HepG2 (cell line): ENCODE measurements around the gene ATP8B1. TPM values are rescaled to one million over a fixed set of nuclear protein-coding genes. Genes with fewer than 3 reads are reported as not detected.
A peak's percentile ranks its signal among the peaks of the same experiment; 100 is the strongest.

Experiments
- ATAC-seq: fragments of 200-7000 bp; cut with Tn5 transposase; 3 replicates; pipeline ENCODE4 v1.9.1; 2020; ENCODE audit warnings: mild to moderate bottlenecking, moderate library complexity
- BruUV-seq: library from RNA; stranded (reverse); fragments of 400-500 nt; replicated peaks from 2 replicates; lab custom pipeline; 2021; lab: Mats Ljungman, UMichigan
- CTCF ChIA-PET: fragments of 300-600 bp; formaldehyde crosslinking; extraction: SDS; loops from one replicate; lab custom pipeline; 2021; ENCODE audit warnings: low total read pairs, inconsistent platforms, low intra/inter-chr PET ratio; lab: Yijun Ruan, JAX
- POLR2A ChIA-PET: fragments of 350-600 bp; sonication (Branson Sonifier 250); formaldehyde crosslinking; loops from one replicate; lab custom pipeline; 2020; ENCODE audit warnings: antibody characterized with exemption, inconsistent platforms; lab: Yijun Ruan, JAX
- DNase-seq: peaks from one replicate; pipeline ENCODE4 v3.0.0-alpha.2; 2015; ENCODE audit warnings: low spot score
- FAIRE-seq: peaks from 3 replicates; lab custom pipeline; 2011; peaks lifted over from hg19 to GRCh38; lab: Jason Lieb, UNC
- H2AFZ ChIP-seq: one replicate; pipeline ENCODE4 v1.6.1; 2011; ENCODE audit warnings: low read length, inconsistent platforms
- H3K27ac ChIP-seq: fragments of 300-600 bp; 3 replicates; pipeline ENCODE4 v1.8.0; 2011; ENCODE audit warnings: mixed run types, mild to moderate bottlenecking, mixed read lengths, low read length, inconsistent platforms; ENCODE audit not compliant: insufficient read depth; ENCODE audit errors: extremely low read length
- H3K27me3 ChIP-seq, 2 experiments: fragments of 200-600 bp in 1 of 2; 2 replicates in 1 of 2; 3 replicates in 1 of 2; pipeline versions ENCODE4 v1.6.0 to v1.8.0; 2011; ENCODE audit warnings: low read length in 2 of 2, mild to moderate bottlenecking in 2 of 2, moderate library complexity in 2 of 2, inconsistent platforms in 1 of 2; ENCODE audit not compliant: insufficient read depth in 2 of 2, control insufficient read depth in 1 of 2
- H3K36me3 ChIP-seq, 2 experiments: fragments of 200-600 bp in 1 of 2; replicated peaks in 1 of 2; 2 replicates in 1 of 2; 3 replicates in 1 of 2; pipeline versions ENCODE4 v1.5.1 to v1.8.0; 2011; ENCODE audit warnings: low read length in 2 of 2, inconsistent platforms in 1 of 2; ENCODE audit not compliant: insufficient read depth in 2 of 2, control insufficient read depth in 1 of 2
- H3K4me1 ChIP-seq: 2 replicates; pipeline ENCODE4 v1.5.1; 2012; ENCODE audit warnings: low read length, inconsistent platforms; ENCODE audit not compliant: insufficient read depth
- H3K4me2 ChIP-seq: 2 replicates; pipeline ENCODE4 v1.6.0; 2011; ENCODE audit warnings: low read depth, low read length, inconsistent platforms
- H3K4me3 ChIP-seq, 3 experiments: fragments of 200-600 bp in 1 of 3; sonication (generic), shearing (Covaris generic) in 1 of 3; replicated peaks in 1 of 3; 2 replicates each; pipeline ENCODE4 v1.5.1; 2011 to 2016; ENCODE audit warnings: low read length in 3 of 3, inconsistent platforms in 2 of 3, low read depth in 2 of 3, mild to moderate bottlenecking in 2 of 3, control low read depth in 1 of 3, mixed read lengths in 1 of 3; ENCODE audit not compliant: insufficient read depth in 1 of 3
- H3K79me2 ChIP-seq: one replicate; pipeline ENCODE4 v1.6.1; 2011; ENCODE audit warnings: low read length, inconsistent platforms; ENCODE audit not compliant: insufficient read depth
- H3K9ac ChIP-seq: 2 replicates; pipeline ENCODE4 v1.6.0; 2011; ENCODE audit warnings: mild to moderate bottlenecking, low read depth, low read length, inconsistent platforms; ENCODE audit not compliant: insufficient read depth
- H3K9me3 ChIP-seq: 2 replicates; pipeline ENCODE4 v1.5.1; 2012; ENCODE audit warnings: mild to moderate bottlenecking, low read length
- H4K20me1 ChIP-seq: 2 replicates; pipeline ENCODE4 v1.6.0; 2011; ENCODE audit warnings: inconsistent platforms, mild to moderate bottlenecking, low read length, moderate library complexity; ENCODE audit not compliant: insufficient read depth
- CEBPB ChIP-seq: IDR thresholded peaks from 2 replicates; pipeline ENCODE4 v1.6.1; 2011; ENCODE audit warnings: low read depth, low read length, improper control_type of control experiment, borderline replicate concordance
- CEBPG ChIP-seq: IDR thresholded peaks from 2 replicates; pipeline ENCODE4 v1.6.1; 2016
- FOSL2 ChIP-seq: sonication (generic); formaldehyde crosslinking; IDR thresholded peaks from 2 replicates; pipeline ENCODE4 v1.4.0; 2020; ENCODE audit warnings: missing genetic modification reagents
- GATAD2A ChIP-seq: IDR thresholded peaks from 2 replicates; pipeline ENCODE4 v1.6.1; 2016
- HNF4A ChIP-seq: sonication (generic); formaldehyde crosslinking; IDR thresholded peaks from 2 replicates; pipeline ENCODE4 v1.4.0; 2020; ENCODE audit warnings: missing genetic modification reagents
- KLF16 ChIP-seq, 2 experiments: sonication (generic) in 1 of 2; formaldehyde crosslinking in 1 of 2; IDR thresholded peaks; 2 replicates each; pipeline versions ENCODE4 v1.6.1 to v1.8.0; 2016 to 2023; ENCODE audit warnings: missing genetic modification reagents in 2 of 2, missing compliant biosample characterization in 1 of 2
- MBD4 ChIP-seq: IDR thresholded peaks from 2 replicates; pipeline ENCODE4 v1.6.1; 2012; ENCODE audit warnings: low read length, inconsistent platforms, borderline replicate concordance
- ZBTB42 ChIP-seq: sonication (generic); formaldehyde crosslinking; IDR thresholded peaks from 2 replicates; pipeline ENCODE4 v1.5.0; 2020; ENCODE audit warnings: mild to moderate bottlenecking, missing genetic modification reagents
- ZNF616 ChIP-seq: sonication (generic); formaldehyde crosslinking; IDR thresholded peaks from 2 replicates; pipeline ENCODE4 v1.5.0; 2020; ENCODE audit warnings: low read depth, mild to moderate bottlenecking, missing genetic modification reagents
- WGBS: methylation state at CpG from one replicate; pipeline ENCODE4 v1.1.6; 2017; ENCODE audit warnings: low lambda C conversion rate; 5-methylcytosine and 5-hydroxymethylcytosine counted together
- in situ Hi-C: cut with HindIII; loops from 2 replicates; pipeline ENCODE4 v1.10.0; 2017; ENCODE audit warnings: low pct_unique_long_range_greater_than_20kb; ENCODE audit not compliant: extremely low pct_ligation_motif_present
- intact Hi-C: fragments of 100-400 bp; cut with micrococcal nuclease; formaldehyde crosslinking; loops from one replicate; pipeline ENCODE4 v1.10.0; 2022; ENCODE audit not compliant: unreplicated experiment
- polyA plus RNA-seq, 8 experiments: library from polyadenylated mRNA; depleted of rRNA in 3 of 8; stranded (reverse) in 7 of 8; unstranded in 1 of 8; fragments of >200 nt; fragmentation: Illumina TruSeq in 4 of 8; extraction: Trizol in 4 of 8; gene quantifications; 2 replicates each; pipeline versions ENCODE4 v1.2.1 to v1.2.3, GENCODE V29; 2011 to 2016; ENCODE audit warnings: low read depth in 4 of 8, missing spikeins in 1 of 8, mixed read lengths in 1 of 8; ENCODE audit not compliant: insufficient read depth in 1 of 8
- total RNA-seq, 5 experiments: library from RNA; depleted of rRNA; stranded (reverse); fragments of >200 nt; fragmentation: Illumina TruSeq; extraction: Trizol; gene quantifications; 2 replicates each; pipeline ENCODE4 v1.2.3, GENCODE V29; 2016; ENCODE audit warnings: low read depth in 1 of 5
- TF ChIP-seq, protein P1 (sequence below): sonication (generic); formaldehyde crosslinking; IDR thresholded peaks from 2 replicates; pipeline ENCODE4 v1.9.0; 2022; ENCODE audit warnings: missing genetic modification reagents, mild to moderate bottlenecking, borderline replicate concordance
- TF ChIP-seq, protein P2 (sequence below): sonication (generic); formaldehyde crosslinking; conservative IDR thresholded peaks from 2 replicates; pipeline ENCODE4 v1.8.0; 2022; ENCODE audit warnings: low read depth, missing genetic modification reagents
- TF ChIP-seq, protein P3 (sequence below): sonication (generic); formaldehyde crosslinking; IDR thresholded peaks from 2 replicates; pipeline ENCODE4 v1.8.1; 2023; ENCODE audit warnings: mild to moderate bottlenecking, moderate library complexity, missing genetic modification reagents
- TF ChIP-seq, protein P4 (sequence below), 2 experiments: fragments of 450-650 bp in 1 of 2; sonication (generic) in 1 of 2; formaldehyde crosslinking; IDR thresholded peaks; 2 replicates each; pipeline versions ENCODE4 v1.5.0 to v1.8.0; 2020 to 2022; ENCODE audit warnings: mild to moderate bottlenecking in 1 of 2, missing genetic modification reagents in 1 of 2
- TF ChIP-seq, protein P5 (sequence below): sonication (generic); formaldehyde crosslinking; IDR thresholded peaks from 2 replicates; pipeline ENCODE4 v1.5.1; 2020; ENCODE audit warnings: missing genetic modification reagents, mild to moderate bottlenecking, borderline replicate concordance
- TF ChIP-seq, protein P6 (sequence below): sonication (generic); formaldehyde crosslinking; IDR thresholded peaks from 2 replicates; pipeline ENCODE4 v1.4.0; 2020; ENCODE audit warnings: missing genetic modification reagents

Gene ATP8B1
- total and polyA plus RNA-seq, 2 of the 13 experiments (the other 11 are each of a cell fraction or from before 2014, with no cell fraction given) = 2.8 to 4.0 TPM

DNA sequence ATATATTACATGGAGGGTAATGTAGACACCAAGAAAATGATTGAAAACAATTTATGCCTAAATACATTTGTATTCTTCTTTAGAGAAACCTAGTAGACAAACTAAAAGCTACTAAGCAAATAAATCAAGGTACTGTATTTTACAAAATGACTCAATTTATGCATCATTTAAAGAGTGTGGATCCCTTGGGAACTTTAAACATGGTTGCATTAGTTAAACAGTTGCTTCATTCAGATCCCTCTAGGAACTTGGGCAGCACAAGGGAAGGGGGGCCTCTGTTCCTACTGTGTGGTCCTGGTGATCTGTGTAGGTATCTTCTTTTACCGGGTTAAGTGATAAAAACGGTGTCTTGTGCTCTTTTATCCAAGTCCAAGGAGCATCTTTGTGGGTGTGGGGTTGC is 31.5 kb upstream of the ATP8B1 start (continued):
- TF ChIP-seq, protein P1, sequence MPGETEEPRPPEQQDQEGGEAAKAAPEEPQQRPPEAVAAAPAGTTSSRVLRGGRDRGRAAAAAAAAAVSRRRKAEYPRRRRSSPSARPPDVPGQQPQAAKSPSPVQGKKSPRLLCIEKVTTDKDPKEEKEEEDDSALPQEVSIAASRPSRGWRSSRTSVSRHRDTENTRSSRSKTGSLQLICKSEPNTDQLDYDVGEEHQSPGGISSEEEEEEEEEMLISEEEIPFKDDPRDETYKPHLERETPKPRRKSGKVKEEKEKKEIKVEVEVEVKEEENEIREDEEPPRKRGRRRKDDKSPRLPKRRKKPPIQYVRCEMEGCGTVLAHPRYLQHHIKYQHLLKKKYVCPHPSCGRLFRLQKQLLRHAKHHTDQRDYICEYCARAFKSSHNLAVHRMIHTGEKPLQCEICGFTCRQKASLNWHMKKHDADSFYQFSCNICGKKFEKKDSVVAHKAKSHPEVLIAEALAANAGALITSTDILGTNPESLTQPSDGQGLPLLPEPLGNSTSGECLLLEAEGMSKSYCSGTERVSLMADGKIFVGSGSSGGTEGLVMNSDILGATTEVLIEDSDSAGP (CRISPR knock-in tag) = no peak
- TF ChIP-seq, protein P2, sequence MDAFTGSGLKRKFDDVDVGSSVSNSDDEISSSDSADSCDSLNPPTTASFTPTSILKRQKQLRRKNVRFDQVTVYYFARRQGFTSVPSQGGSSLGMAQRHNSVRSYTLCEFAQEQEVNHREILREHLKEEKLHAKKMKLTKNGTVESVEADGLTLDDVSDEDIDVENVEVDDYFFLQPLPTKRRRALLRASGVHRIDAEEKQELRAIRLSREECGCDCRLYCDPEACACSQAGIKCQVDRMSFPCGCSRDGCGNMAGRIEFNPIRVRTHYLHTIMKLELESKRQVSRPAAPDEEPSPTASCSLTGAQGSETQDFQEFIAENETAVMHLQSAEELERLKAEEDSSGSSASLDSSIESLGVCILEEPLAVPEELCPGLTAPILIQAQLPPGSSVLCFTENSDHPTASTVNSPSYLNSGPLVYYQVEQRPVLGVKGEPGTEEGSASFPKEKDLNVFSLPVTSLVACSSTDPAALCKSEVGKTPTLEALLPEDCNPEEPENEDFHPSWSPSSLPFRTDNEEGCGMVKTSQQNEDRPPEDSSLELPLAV = no peak

DNA sequence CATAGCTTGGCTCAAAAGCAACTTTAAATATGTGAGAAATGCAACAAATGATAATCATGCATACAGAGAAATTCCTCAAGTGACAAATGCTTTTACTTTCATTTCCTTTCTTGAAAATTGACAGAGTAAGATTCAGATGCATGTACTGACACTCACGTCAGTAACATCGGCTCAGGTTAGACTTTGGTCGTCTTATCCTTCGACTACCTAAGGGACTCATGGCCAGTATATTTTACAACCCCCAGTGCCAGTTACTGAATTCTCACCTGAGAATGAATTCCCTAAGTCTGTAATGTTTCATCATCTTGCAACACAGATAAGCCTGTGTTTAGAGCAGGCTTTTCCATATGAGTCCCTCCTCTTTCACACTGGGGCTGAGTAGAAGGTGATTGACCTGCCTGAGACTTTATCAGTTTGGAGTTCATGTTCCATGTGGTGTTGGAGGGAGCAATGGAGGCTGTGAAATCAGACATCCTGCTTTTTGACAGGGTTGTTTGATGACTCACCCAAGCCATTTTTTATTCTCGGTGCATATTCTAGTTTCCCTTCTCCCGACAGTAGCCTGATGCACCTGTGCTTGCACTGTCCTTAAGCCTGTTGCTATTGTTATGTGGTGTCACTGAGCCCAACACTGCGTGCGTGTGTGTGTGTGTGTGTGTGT is 30.5 kb upstream of the ATP8B1 start:
- FAIRE-seq (peak; percentile 40), ATAC-seq (peak; percentile 86), DNase-seq (peak; percentile 16)
- ChIA-PET CTCF (no interaction called here), POLR2A (interaction anchor here (1.1 kb wide), 1 partner anchor 30 kb away, joined by 3 read pairs; the partner anchor contains the start of gene ATP8B1)
- Histone ChIP-seq H3K36me3 (no peaks in the 10 kb centered on the region), H3K4me2 (peak overlapping the region; percentile 69), H3K9ac (no peak overlapping the region), H2AFZ (peak overlapping the region; percentile 66), H3K9me3 (no peaks in the 10 kb centered on the region), H3K27ac (no peak overlapping the region), H3K27me3 (no peaks in the 10 kb centered on the region), H3K4me3 (peak overlapping the region in 1 of 3 experiments; percentile 32; a peak in 3 of 6 replicates), H3K79me2 (no peaks in the 10 kb centered on the region), H4K20me1 (no peaks in the 10 kb centered on the region)
- intact Hi-C loops = no loop called here
- no TSS peak for BruUV-seq
- WGBS = 8% methylated on average over 8 of the region's 8 CpGs
- TF ChIP-seq CEBPG (CRISPR knock-in tag) = peak; percentile 51
- TF ChIP-seq CEBPB = peak; percentile 48; the same call in 1 of the 2 replicates
- TF ChIP-seq HNF4A (CRISPR knock-in tag) = 0 out of 2 replicates have a peak, but pooled peaks have one; percentile 15
- no peak for TF ChIP-seq MBD4
- TF ChIP-seq FOSL2 (CRISPR knock-in tag) = peak; percentile 77
- TF ChIP-seq KLF16 (CRISPR knock-in tag; IDR thresholded peaks at IDR 0.05) = no peak
- TF ChIP-seq ZNF616 (CRISPR knock-in tag) = no peak
- TF ChIP-seq GATAD2A = 0 out of 2 replicates have a peak, but pooled peaks have one; percentile 13
- TF ChIP-seq, protein P3, sequence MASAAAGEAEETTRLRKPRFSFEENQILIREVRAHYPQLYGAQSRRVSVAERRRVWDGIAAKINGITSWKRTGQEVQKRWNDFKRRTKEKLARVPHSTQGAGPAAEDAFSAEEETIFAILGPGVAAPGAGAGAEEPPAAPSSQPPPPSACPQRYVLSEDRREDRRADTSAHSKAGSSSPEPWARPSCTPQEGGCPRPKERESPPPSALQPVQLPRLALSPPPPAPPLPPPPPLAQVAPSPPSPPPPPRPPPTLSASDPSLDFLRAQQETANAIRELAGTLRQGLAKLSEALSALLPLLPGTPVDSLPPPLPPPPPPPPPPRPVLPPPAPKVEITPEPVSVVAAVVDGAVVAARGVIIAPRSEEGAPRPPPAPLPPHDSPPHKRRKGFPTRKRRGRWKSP (CRISPR knock-in tag) = no peak
- TF ChIP-seq, protein P4, sequence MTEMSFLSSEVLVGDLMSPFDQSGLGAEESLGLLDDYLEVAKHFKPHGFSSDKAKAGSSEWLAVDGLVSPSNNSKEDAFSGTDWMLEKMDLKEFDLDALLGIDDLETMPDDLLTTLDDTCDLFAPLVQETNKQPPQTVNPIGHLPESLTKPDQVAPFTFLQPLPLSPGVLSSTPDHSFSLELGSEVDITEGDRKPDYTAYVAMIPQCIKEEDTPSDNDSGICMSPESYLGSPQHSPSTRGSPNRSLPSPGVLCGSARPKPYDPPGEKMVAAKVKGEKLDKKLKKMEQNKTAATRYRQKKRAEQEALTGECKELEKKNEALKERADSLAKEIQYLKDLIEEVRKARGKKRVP (CRISPR knock-in tag; IDR thresholded peaks at IDR 0.05) = peak in 1 of 2 experiments; percentile 48; a peak in 1 of 4 replicates
- no peak for TF ChIP-seq ZBTB42 (CRISPR knock-in tag)
- TF ChIP-seq, protein P5, sequence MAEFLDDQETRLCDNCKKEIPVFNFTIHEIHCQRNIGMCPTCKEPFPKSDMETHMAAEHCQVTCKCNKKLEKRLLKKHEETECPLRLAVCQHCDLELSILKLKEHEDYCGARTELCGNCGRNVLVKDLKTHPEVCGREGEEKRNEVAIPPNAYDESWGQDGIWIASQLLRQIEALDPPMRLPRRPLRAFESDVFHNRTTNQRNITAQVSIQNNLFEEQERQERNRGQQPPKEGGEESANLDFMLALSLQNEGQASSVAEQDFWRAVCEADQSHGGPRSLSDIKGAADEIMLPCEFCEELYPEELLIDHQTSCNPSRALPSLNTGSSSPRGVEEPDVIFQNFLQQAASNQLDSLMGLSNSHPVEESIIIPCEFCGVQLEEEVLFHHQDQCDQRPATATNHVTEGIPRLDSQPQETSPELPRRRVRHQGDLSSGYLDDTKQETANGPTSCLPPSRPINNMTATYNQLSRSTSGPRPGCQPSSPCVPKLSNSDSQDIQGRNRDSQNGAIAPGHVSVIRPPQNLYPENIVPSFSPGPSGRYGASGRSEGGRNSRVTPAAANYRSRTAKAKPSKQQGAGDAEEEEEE = no peak
- TF ChIP-seq, protein P6, sequence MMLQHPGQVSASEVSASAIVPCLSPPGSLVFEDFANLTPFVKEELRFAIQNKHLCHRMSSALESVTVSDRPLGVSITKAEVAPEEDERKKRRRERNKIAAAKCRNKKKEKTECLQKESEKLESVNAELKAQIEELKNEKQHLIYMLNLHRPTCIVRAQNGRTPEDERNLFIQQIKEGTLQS = no peak
- TF ChIP-seq, all 625 proteins: peak for 6
- in situ Hi-C loops = no loop called here
- H3K4me1 ChIP-seq = peaks cover 19% of the 10 kb centered on the region
